ENCODE measurements around the gene TMEM116.

DNA sequence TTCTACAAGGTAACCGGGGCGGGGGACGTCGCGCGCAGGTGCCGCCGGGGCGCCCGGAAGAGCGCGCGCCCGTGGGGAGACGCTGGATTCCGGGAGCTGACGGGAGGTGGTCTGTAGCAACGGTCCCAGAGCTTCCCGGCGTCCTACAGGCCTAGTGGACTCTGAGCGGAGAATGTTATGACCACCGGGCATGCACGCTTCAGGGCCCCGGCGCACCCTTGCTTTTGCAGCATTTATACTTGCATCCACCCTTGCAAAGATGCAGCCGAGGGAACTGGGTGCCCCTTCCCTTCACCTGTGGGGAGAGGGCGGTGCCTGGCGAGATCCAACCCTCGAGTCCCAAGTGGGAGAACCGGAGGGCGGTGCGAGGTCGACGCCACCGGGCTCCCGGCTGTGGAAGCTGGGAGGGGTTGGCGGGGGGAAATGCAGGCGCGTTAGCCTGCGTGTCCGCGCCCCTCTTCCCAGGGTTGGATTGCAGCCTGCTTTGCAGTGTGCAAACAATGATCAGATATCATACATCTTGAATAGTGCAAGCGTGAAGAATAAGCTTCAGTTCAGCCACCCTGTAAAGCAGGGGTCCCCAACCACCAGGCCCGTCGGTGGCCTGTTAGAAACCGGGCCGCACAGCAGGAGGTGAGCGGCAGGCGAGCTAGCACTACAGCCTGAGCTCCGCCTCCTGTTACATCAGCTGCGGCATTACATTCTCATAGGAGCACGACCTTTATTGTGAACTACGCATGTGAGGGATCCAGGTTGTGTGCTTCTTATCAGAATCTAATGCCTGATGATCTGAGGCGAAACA lies 837 bp upstream of the TMEM116 start:
- TF ChIP-seq, protein P1, sequence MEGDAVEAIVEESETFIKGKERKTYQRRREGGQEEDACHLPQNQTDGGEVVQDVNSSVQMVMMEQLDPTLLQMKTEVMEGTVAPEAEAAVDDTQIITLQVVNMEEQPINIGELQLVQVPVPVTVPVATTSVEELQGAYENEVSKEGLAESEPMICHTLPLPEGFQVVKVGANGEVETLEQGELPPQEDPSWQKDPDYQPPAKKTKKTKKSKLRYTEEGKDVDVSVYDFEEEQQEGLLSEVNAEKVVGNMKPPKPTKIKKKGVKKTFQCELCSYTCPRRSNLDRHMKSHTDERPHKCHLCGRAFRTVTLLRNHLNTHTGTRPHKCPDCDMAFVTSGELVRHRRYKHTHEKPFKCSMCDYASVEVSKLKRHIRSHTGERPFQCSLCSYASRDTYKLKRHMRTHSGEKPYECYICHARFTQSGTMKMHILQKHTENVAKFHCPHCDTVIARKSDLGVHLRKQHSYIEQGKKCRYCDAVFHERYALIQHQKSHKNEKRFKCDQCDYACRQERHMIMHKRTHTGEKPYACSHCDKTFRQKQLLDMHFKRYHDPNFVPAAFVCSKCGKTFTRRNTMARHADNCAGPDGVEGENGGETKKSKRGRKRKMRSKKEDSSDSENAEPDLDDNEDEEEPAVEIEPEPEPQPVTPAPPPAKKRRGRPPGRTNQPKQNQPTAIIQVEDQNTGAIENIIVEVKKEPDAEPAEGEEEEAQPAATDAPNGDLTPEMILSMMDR (tag by site-specific recombination; IDR thresholded peaks at IDR 0.05), result no peak; the same call in none of the 2 replicates
- TF ChIP-seq TCF7L2 (IDR thresholded peaks at IDR 0.05; ENCODE audit: borderline replicate concordance, low read depth, low read length), result no peak
- TF ChIP-seq, protein P2, sequence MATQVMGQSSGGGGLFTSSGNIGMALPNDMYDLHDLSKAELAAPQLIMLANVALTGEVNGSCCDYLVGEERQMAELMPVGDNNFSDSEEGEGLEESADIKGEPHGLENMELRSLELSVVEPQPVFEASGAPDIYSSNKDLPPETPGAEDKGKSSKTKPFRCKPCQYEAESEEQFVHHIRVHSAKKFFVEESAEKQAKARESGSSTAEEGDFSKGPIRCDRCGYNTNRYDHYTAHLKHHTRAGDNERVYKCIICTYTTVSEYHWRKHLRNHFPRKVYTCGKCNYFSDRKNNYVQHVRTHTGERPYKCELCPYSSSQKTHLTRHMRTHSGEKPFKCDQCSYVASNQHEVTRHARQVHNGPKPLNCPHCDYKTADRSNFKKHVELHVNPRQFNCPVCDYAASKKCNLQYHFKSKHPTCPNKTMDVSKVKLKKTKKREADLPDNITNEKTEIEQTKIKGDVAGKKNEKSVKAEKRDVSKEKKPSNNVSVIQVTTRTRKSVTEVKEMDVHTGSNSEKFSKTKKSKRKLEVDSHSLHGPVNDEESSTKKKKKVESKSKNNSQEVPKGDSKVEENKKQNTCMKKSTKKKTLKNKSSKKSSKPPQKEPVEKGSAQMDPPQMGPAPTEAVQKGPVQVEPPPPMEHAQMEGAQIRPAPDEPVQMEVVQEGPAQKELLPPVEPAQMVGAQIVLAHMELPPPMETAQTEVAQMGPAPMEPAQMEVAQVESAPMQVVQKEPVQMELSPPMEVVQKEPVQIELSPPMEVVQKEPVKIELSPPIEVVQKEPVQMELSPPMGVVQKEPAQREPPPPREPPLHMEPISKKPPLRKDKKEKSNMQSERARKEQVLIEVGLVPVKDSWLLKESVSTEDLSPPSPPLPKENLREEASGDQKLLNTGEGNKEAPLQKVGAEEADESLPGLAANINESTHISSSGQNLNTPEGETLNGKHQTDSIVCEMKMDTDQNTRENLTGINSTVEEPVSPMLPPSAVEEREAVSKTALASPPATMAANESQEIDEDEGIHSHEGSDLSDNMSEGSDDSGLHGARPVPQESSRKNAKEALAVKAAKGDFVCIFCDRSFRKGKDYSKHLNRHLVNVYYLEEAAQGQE (tag by site-specific recombination; IDR thresholded peaks at IDR 0.05), result no peak
- TF ChIP-seq ZBTB21 (tag by site-specific recombination; IDR thresholded peaks at IDR 0.05), result no peak
- no peak for TF ChIP-seq ZNF292 (tag by site-specific recombination; IDR thresholded peaks at IDR 0.05; ENCODE audit: borderline replicate concordance, low read depth)
- TF ChIP-seq ZNF585B (tag by site-specific recombination; IDR thresholded peaks at IDR 0.05), result no peak
- no peak for TF ChIP-seq ZNF112 (tag by site-specific recombination; IDR thresholded peaks at IDR 0.05)
- TF ChIP-seq ZNF311 (tag by site-specific recombination; IDR thresholded peaks at IDR 0.05; ENCODE audit: borderline replicate concordance), result no peak
- no peak for TF ChIP-seq ZNF23 (tag by site-specific recombination; IDR thresholded peaks at IDR 0.05; ENCODE audit: borderline replicate concordance)
- TF ChIP-seq ZNF391 (tag by site-specific recombination; IDR thresholded peaks at IDR 0.05; ENCODE audit: borderline replicate concordance, low read depth), result no peak

Measured in HEK293 (cell line).